ENCODE measurements around the gene ELOA2. TPM values are rescaled to one million over a fixed set of nuclear protein-coding genes. Genes with fewer than 3 reads are reported as not detected.

ELOA2 gene
- total and polyA plus RNA-seq, 2 of the 4 experiments (the other 2 are of a cell fraction) = not detected

DNA sequence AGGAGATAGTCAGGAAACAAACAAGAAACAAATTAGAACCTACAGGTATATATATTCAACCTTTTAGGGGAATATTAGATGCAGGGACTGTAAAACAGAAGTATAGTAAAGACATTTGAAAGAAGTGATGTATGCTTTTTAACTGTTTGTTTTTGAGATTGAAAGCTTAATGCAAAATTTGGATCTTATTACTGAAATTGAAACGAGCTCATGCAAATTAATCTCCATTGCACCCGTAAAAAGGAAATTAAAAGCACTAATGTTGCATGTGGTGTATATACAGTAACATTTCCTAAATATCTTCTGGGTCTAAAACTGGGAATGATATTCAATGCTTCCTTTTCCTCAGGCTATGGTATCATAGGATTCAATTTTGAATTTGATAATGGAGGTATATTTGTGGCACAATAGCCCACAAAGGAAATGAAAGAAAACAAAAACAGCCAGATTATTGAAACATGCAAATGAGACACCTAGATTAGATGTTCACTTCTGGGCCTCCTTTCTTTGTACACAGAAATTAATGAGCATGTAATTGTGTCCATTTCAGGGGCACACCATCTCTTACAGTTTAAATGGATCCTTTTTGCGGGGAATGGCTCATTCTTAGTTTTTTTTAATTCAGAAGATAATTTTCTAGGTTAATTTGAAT lies 1.6 kb upstream of the ELOA2 start:
- H3K36me3 ChIP-seq (ENCODE audit: control insufficient read depth, insufficient read depth, low read length) = no peaks in the 10 kb centered on the region
- no peak overlapping the region for H3K4me2 ChIP-seq (ENCODE audit: low read depth, low read length)
- no peak overlapping the region for H2BK15ac ChIP-seq (ENCODE audit: low read depth, low read length)
- no peak overlapping the region for H2BK5ac ChIP-seq (ENCODE audit: low read depth, low read length, poor library complexity, severe bottlenecking)
- H3K4ac ChIP-seq (ENCODE audit: low read depth, low read length) = no peak overlapping the region
- H4K5ac ChIP-seq (ENCODE audit: low read depth, low read length) = no peak overlapping the region
- no CpG with 5 or more reads among the region's 3 CpGs for WGBS, 2 experiments (ENCODE audit: extremely low coverage in 2 of 2, insufficient read length in 1 of 2)
- no peaks in the 10 kb centered on the region for H3K4me1 ChIP-seq (ENCODE audit: control insufficient read depth, insufficient read depth, low read length)
- H3K56ac ChIP-seq (ENCODE audit: extremely low read depth, insufficient read depth, low read length) = no peak overlapping the region
- no peak overlapping the region for H3K4me3 ChIP-seq (ENCODE audit: insufficient read depth, low read depth, low read length)
- no peak overlapping the region for H2BK120ac ChIP-seq (ENCODE audit: low read depth, low read length)
- in situ Hi-C loops (cut with MboI; ENCODE audit: low sequenced_read_pairs) = no loop called here
- no peak overlapping the region for H2AFZ ChIP-seq (replicated peaks; ENCODE audit: low read length, poor library complexity)
- H4K8ac ChIP-seq (ENCODE audit: low read depth in 2 of 2, low read length in 2 of 2) = no peak overlapping the region
- no peaks in the 10 kb centered on the region for H3K27me3 ChIP-seq (ENCODE audit: control insufficient read depth, insufficient read depth, low read length)
- no peak overlapping the region for H3K23ac ChIP-seq (ENCODE audit: low read depth, low read length)
- H3K27ac ChIP-seq (ENCODE audit: insufficient read depth, low read length) = no peak overlapping the region
- TF ChIP-seq NFE2L2 (IDR thresholded peaks at IDR 0.05; ENCODE audit: low read depth, low read length) (no peak), RAD21 (IDR thresholded peaks at IDR 0.05; ENCODE audit: low read length) (no peak), MXI1 (IDR thresholded peaks at IDR 0.05; ENCODE audit: borderline replicate concordance, low read depth, low read length) (no peak), MAFK (IDR thresholded peaks at IDR 0.05; ENCODE audit: low read depth, low read length) (no peak), CHD1 (IDR thresholded peaks at IDR 0.05; ENCODE audit: low read depth, low read length) (no peak), MAZ (IDR thresholded peaks at IDR 0.05; ENCODE audit: borderline replicate concordance, low read depth, low read length) (no peak), BHLHE40 (IDR thresholded peaks at IDR 0.05; ENCODE audit: low read depth, low read length) (no peak), FOS (IDR thresholded peaks at IDR 0.05; ENCODE audit: low read depth, low read length) (no peak)
- CTCF ChIA-PET = no interaction called here
- POLR2A ChIA-PET (ENCODE audit: unreplicated experiment) = no interaction called here
- dilution Hi-C loops (cut with HindIII; ENCODE audit: low sequenced_read_pairs, unreplicated experiment) = no loop called here
- H3K9me3 ChIP-seq (ENCODE audit: control insufficient read depth, insufficient read depth, low read length) = peaks cover 13% of the 10 kb centered on the region
- DNase-seq (no peak), ATAC-seq (ENCODE audit: low read depth) (no peak)
- no peak overlapping the region for H2BK20ac ChIP-seq (ENCODE audit: low read depth, low read length)
- BruUV-seq (replicated peaks) = no TSS peak
- H3K79me1 ChIP-seq (ENCODE audit: low read depth in 1 of 2, low read length in 2 of 2) = no peaks in the 10 kb centered on the region
- no peaks in the 10 kb centered on the region for H4K20me1 ChIP-seq (ENCODE audit: insufficient read depth, low read length)
- intact Hi-C loops (cut with micrococcal nuclease) = no loop called here
- no peak overlapping the region for H3K9ac ChIP-seq (ENCODE audit: low read depth, low read length)
- H3K14ac ChIP-seq (replicated peaks; ENCODE audit: low read depth, low read length) = no peak overlapping the region
- H3K18ac ChIP-seq (ENCODE audit: low read depth, low read length) = no peak overlapping the region
- no peak overlapping the region for H2AK5ac ChIP-seq (ENCODE audit: low read depth, low read length)
- no peaks in the 10 kb centered on the region for H3K9me1 ChIP-seq (ENCODE audit: insufficient read depth, low read length)
- no peak overlapping the region for H2AK9ac ChIP-seq (replicated peaks; ENCODE audit: low read depth, low read length, poor library complexity)
- no peak overlapping the region for H4K91ac ChIP-seq (ENCODE audit: insufficient read depth, low read depth, low read length)

Measured in IMR-90 (cell line).